Lower leg skin (tissue), 3 donors: ENCODE measurements around the gene SLBP.

Experiments used
- POLR2A ChIP-seq, 2 donors: fragments of 450-650 bp; IDR thresholded peaks; one replicate each; pipeline ENCODE4 v1.6.1; 2016 to 2017; ENCODE audit warnings: antibody characterized with exemption in 2 of 2, mild to moderate bottlenecking in 1 of 2, moderate library complexity in 1 of 2
- TF ChIP-seq, protein P1 (sequence below), 3 donors: fragments of 450-650 bp; IDR thresholded peaks; one replicate each; pipeline ENCODE4 v1.5.1; 2016; ENCODE audit warnings: antibody characterized with exemption in 3 of 3, mild to moderate bottlenecking in 3 of 3, moderate library complexity in 2 of 3

DNA sequence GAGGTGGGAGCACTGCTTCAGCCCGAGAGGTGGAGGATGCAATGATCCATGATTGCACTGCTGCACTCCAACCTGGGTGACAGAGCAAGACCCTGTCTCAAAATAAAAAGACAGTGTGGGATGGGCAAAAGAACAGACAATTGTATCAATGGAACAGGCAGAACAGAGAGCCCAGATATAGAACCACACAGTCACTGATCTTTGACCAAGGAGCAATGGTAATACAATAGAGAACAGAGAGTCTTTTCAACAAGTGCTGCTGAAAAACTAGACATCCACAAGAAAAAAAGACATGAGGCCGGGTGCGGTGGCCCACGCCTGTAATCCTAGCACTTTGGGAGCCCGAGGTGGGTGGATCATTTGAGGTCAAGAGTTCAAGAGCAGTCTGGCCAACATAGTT is 33.9 kb downstream of the SLBP start:
- TF ChIP-seq, protein P1, sequence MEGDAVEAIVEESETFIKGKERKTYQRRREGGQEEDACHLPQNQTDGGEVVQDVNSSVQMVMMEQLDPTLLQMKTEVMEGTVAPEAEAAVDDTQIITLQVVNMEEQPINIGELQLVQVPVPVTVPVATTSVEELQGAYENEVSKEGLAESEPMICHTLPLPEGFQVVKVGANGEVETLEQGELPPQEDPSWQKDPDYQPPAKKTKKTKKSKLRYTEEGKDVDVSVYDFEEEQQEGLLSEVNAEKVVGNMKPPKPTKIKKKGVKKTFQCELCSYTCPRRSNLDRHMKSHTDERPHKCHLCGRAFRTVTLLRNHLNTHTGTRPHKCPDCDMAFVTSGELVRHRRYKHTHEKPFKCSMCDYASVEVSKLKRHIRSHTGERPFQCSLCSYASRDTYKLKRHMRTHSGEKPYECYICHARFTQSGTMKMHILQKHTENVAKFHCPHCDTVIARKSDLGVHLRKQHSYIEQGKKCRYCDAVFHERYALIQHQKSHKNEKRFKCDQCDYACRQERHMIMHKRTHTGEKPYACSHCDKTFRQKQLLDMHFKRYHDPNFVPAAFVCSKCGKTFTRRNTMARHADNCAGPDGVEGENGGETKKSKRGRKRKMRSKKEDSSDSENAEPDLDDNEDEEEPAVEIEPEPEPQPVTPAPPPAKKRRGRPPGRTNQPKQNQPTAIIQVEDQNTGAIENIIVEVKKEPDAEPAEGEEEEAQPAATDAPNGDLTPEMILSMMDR (IDR thresholded peaks at IDR 0.05), result no peak
- TF ChIP-seq POLR2A (IDR thresholded peaks at IDR 0.05), result no peak
